Lower leg skin (tissue), 4 donors: ENCODE data around the gene GTPBP6. TPM values are rescaled to one million over a fixed set of nuclear protein-coding genes. Genes with fewer than 3 reads are reported as not detected.

ENCODE experiments used
- DNase-seq, 2 donors: peaks; one replicate each; pipeline ENCODE4 v3.0.0-alpha.2; 2019; ENCODE audit warnings: low spot score in 2 of 2
- H3K4me3 ChIP-seq: fragments of 200-600 bp; sonication (generic); 2 replicates; pipeline ENCODE4 v1.5.1; 2017; ENCODE audit warnings: mild to moderate bottlenecking, low read depth; ENCODE audit not compliant: poor library complexity, severe bottlenecking
- CTCF ChIP-seq, 3 donors: fragments of 450-650 bp; IDR thresholded peaks; one replicate each; pipeline ENCODE4 v1.5.1; 2016; ENCODE audit warnings: antibody characterized with exemption in 3 of 3, mild to moderate bottlenecking in 3 of 3, moderate library complexity in 2 of 3
- POLR2A ChIP-seq, 2 donors: fragments of 450-650 bp; IDR thresholded peaks; one replicate each; pipeline ENCODE4 v1.6.1; 2016 to 2017; ENCODE audit warnings: antibody characterized with exemption in 2 of 2, mild to moderate bottlenecking in 1 of 2, moderate library complexity in 1 of 2
- WGBS, 2 donors: methylation state at CpG; one replicate each; pipeline ENCODE4 v1.1.5; 2018; 5-methylcytosine and 5-hydroxymethylcytosine counted together
- intact Hi-C: fragments of 100-400 bp; cut with DNase I; formaldehyde crosslinking; loops from one replicate; pipeline ENCODE4 v1.15.0; 2023; ENCODE audit warnings: low total_unique reads
- total RNA-seq, 4 donors: library from RNA; depleted of rRNA; stranded (reverse); fragments of >200 nt; gene quantifications; one replicate each; pipeline ENCODE4 v1.1.0, GENCODE V29; 2016

GTPBP6 gene
- total RNA-seq, 4 donors from 2014 or later = 35.9 to 53.4 (median 48.2) TPM

GRCh38 chrX:337331-337831 is 18.8 kb upstream of the GTPBP6 start:
- intact Hi-C loops = no loop called here
- TF ChIP-seq POLR2A (IDR thresholded peaks at IDR 0.05) (no peak), CTCF (IDR thresholded peaks at IDR 0.05) (no peak)
- H3K4me3 ChIP-seq = no peak overlapping the region
- no peak for DNase-seq
- 82 to 83% methylated on average over 24 to 38 of the region's 38 CpGs for WGBS, 2 donors

GRCh38 chrX:336227-336626 is 17.6 kb upstream of the GTPBP6 start:
- TF ChIP-seq CTCF (IDR thresholded peaks at IDR 0.05) (no peak), POLR2A (IDR thresholded peaks at IDR 0.05) (no peak)
- 90 to 91% methylated on average over 21 of the region's 21 CpGs for WGBS, 2 donors
- intact Hi-C loops = no loop called here
- H3K4me3 ChIP-seq = no peak overlapping the region
- DNase-seq = no peak

- DNase-seq = no peak
- intact Hi-C loops = no loop called here
- no peak for TF ChIP-seq CTCF (IDR thresholded peaks at IDR 0.05)
- TF ChIP-seq POLR2A (IDR thresholded peaks at IDR 0.05) = no peak
- 97 to 99% methylated on average over 17 of the region's 17 CpGs for WGBS, 2 donors
- no peak overlapping the region for H3K4me3 ChIP-seq
Measured at GRCh38 chrX:335758-336155, 17.2 kb upstream of the GTPBP6 start.

GRCh38 chrX:334971-335757 is 16.6 kb upstream of the GTPBP6 start:
- intact Hi-C loops = no loop called here
- WGBS, 2 donors = 96% methylated on average over 45 to 47 of the region's 47 CpGs
- H3K4me3 ChIP-seq = no peak overlapping the region
- DNase-seq = no peak
- TF ChIP-seq POLR2A (IDR thresholded peaks at IDR 0.05) (no peak), CTCF (IDR thresholded peaks at IDR 0.05) (no peak)

- intact Hi-C loops = no loop called here
- TF ChIP-seq POLR2A (IDR thresholded peaks at IDR 0.05) (no peak), CTCF (IDR thresholded peaks at IDR 0.05) (no peak)
- WGBS, 2 donors = 91 to 96% methylated on average over 44 to 53 of the region's 53 CpGs
- H3K4me3 ChIP-seq = no peak overlapping the region
- no peak for DNase-seq
Measured at GRCh38 chrX:334331-334891, 15.8 kb upstream of the GTPBP6 start.
